GM18873 (cell line): ENCODE data around the gene SMAD2.
"Not testable (repeated sequence)": the region's sequence is repeated elsewhere in the genome, so short reads cannot be mapped to it uniquely, and the experiment has no call there.

Experiments used
- ATAC-seq: cut with Tn5 transposase; IDR thresholded peaks from one replicate; pipeline ENCODE4 v1.9.1; 2021; ENCODE audit warnings: mild to moderate bottlenecking, moderate library complexity, moderate number of reproducible peaks; ENCODE audit not compliant: unreplicated experiment, low FRiP score

The SMAD2 gene

DNA sequence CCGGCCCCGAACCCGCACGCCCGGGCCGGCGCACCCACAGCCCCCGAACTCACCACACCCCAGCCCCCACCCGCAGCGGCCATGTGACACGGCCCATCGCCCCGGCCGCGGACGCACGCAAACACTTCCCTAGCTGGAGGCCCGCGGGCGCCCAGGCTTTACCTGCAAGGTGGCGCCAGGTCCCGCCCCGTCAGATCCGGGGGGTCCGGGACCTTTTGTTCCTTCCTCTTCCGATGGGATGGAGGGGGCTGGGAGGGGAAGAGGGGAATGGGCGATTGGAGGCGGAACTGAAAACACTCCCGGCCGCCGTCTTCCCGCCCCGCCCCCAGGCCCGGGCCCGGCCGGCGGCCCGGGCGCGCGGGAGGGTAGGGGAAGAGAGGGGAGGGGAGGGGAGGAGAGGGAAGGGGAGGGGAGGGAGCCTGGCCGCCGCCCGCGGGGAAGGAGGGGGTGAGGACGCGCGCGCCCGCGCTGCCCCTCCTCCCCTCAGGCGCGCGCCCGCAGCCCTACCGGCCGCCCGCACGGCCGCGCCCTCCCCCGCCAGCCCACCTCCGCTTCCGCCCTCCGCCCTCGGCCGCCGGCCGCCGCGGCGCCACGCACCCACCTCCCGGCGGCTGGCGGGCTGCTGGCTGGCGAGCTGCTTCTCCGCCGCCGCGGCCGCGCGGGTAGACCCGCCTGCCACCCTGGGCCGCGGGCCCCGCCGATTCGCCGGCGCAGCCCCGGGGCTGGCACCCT is at the start of gene SMAD2:
Gene SMAD2 (minus strand): TSS at position 461 of the 732 bp plus-strand sequence. CDS start 33,903 bp downstream, outside the sequence.
- ATAC-seq: peak; percentile 55

- no peak for ATAC-seq
These were observed 49.2 kb upstream of the SMAD2 start for GRCh38 chr18:47979611-47980200.

GRCh38 chr18:47978603-47979002 is 48.1 kb upstream of the SMAD2 start:
- no peak for ATAC-seq

DNA sequence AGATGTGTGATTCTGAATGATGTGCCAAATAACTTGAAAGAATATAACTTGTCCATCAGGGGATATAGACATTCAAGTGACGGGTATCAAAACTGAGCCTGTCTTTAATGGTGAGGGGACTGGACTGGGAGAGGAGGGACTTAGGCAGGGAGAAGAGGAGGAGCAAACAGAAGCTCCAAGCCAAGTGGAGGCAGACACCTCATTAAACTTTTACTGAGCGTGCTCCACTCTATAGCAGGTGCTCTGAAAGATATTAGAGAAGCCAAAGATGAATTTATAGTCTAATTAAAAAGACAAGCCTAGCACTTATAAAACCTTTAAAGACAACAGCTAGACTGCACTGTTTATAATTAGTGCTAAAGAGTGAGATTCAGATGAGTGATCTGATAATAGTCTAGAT is 47.7 kb upstream of the SMAD2 start:
- ATAC-seq: no peak

DNA sequence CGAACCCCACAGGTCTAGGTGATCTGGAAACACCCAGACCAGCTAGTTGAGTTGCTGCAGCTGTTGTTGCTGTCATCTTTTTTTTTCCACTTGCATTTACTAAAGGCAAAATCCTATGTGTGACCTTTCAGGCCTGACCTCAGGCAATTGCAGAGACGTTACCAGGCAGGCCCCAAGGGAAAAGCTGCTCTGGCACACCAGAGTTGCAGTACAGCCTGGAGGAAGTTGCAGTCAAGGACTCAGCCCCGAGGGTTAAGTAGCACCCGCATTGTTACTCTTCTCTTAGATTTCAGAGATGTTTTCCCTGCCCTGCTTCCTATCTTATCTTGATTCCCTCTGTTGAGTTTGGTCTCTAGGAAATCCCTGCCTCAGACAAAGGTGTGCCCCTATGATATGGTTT is 45.2 kb upstream of the SMAD2 start:
- ATAC-seq: no peak

GRCh38 chr18:47975105-47975504 is 44.6 kb upstream of the SMAD2 start:
- no peak for ATAC-seq

- ATAC-seq: no peak
These were observed 40.4 kb upstream of the SMAD2 start for GRCh38 chr18:47970664-47971531.

GRCh38 chr18:47969816-47970215 is 39.4 kb upstream of the SMAD2 start:
- ATAC-seq: no peak

- no peak for ATAC-seq
These were observed 38.3 kb upstream of the SMAD2 start for GRCh38 chr18:47968721-47969120.

GRCh38 chr18:47968006-47968676 is 37.7 kb upstream of the SMAD2 start:
- ATAC-seq: no peak

- no peak for ATAC-seq
These were observed 33.6 kb upstream of the SMAD2 start for GRCh38 chr18:47964053-47964452.

- not testable (repeated sequence) for ATAC-seq
These were observed 30.5 kb upstream of the SMAD2 start for GRCh38 chr18:47961003-47961402.

DNA sequence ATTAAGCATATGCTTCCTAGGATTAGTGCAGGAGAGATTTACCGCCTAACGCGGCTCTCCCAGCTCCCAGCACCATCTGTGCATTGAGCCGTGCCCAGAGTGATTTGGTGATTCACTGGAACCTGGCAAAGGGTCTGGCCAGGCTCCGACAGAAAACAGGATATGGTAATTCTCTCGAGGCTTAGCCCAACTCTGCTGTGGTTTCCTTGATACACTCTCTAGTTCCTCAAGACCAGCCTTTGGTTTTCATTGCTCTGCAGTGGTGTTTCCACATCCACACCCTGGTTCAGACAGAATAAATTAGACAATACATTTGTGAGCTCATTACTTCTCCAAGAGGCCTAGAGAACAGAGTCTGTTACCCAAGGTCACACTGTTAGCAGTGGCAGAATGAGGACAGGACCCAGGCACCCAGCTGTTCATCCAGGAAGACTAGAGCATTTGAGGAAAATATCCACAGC is 23.0 kb upstream of the SMAD2 start:
- ATAC-seq: peak; percentile 89

- ATAC-seq: no peak
These were observed 20.1 kb upstream of the SMAD2 start for GRCh38 chr18:47950511-47950910.

DNA sequence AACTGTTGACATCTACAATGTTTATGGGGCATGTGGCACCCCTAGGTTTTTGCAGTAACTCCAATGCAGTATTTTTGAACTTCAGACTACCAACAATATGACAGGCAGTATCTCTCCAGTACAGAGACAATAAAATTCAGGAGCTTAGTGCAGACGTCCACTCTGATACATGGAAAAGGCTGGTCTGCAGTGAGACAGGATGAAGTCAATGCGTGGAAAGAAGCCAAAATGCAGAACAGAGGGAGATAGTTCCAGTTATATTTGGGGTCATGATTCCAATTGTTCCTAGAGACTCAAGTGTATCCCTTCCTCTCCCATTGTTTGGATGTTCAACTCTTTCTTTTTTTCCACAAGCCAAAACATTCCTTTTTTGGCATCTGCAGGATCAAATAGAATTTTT is 18.7 kb upstream of the SMAD2 start:
- no peak for ATAC-seq

DNA sequence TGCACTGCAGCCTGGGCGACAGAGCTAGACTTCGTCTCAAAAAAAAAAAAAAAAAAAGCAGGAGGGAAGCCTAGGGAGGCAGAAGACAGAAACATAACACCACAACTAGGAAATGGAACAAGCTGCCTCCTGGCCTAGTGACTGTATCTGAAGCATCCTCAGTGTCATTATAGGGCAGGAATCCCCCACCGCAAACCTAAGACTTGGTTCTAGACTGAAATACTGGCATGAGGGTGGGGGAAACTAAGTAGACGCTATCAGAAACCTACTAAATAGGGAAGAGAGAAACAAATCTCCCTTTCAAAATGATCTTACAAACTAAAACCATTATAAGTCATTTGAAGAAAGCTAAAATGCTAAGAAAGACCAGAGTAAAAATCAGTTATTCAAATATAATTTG is 16.4 kb upstream of the SMAD2 start:
- no peak for ATAC-seq

DNA sequence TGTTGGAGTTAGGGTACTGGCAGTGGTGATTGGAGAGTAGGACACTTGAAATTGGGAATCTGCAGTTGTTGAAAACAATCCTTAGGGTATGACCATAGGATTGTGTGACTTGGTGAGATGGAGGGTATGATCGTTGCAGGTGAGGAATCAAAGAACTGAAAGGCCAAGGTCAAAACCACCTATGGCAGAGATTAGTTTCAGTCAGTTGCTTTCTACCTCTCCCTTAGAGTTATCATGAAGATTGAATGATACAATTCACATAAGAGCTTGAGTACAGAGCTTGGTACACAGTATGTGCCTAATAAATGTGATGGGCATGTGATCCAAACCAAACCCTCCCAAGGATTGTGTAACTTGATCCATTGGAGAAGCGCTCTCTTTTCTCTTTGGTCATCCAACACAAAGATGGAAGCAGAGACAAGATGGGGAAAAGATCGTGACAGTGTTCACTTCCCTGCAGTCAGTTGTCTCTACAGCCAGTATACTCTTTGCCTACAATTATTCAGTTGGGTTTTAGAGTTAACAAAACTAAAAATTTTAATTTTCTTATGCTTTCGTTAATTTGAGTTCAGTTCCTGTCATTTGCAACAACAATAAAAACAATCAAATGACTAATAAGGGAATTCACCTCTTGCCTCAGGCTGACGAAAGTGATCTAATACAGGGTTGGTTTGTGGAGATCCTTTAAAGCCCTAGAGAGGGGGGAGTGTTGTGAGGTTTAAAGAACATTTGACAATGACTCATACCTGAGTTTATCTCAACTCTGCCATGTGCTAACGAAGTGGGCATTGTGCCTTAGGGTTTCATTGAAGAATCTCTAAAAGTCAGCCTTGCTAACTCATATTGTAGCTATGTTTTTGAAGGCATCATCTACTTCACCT is 14.8 kb upstream of the SMAD2 start:
- ATAC-seq: no peak

DNA sequence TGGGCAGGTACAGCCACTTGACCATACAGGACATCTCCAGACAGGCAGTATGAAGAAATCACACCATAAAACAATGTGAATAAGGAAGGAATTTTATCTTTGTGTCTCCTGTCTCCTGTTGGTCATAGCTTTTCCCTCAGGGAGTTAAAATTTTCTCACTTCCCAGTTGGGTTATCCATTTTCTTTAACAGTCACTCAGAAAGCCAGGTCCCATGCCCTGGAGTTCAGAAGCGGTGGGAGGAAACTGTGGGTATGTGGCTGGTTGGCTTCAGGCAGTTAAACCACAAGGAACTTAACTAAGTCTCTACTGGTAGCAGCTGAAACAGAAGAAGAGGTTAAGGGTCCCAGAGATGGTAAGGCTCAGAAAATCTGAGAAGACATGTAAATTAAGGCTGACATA is 6.5 kb upstream of the SMAD2 start:
- no peak for ATAC-seq

DNA sequence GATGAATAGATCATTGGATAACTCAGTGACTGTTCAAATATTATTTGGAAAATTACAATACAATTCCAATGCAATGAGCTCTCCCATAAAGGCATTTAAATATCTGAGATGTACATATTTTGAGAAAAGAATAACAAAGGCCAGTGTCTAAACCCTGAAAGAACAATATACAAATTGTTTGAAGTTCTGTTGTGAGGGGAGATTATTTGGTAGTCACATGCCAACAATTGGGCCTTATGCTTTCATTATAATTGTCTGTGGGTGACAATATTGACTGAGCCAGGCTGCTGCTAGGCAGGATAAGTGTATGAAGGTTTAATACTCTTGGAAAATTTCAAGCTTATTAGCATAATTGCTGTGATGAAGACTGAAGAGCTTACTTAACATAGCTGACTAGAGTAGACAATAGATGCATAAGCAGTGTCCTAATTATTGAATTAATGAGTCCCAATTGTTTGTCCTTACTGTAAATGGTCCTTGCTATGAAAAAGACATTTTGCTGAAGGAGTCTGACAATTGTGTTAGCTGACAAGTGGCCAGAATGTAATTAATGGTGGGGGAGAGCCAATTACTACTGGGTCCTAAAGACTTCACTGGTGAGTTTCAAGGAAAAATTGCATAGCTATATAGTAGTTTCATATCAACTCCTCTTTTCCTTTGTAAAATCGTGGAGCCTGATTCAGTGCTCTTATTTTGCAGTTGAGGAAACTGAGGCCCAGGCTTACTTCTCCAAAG is 5.0 kb upstream of the SMAD2 start:
- ATAC-seq: no peak
